ENCODE results near the gene KRT3. TPM values are rescaled to one million over a fixed set of nuclear protein-coding genes. Genes with fewer than 3 reads are reported as not detected.

Gene KRT3
- total and polyA plus RNA-seq, 10 of the 15 experiments (the other 5 are each of a cell fraction or from before 2014, with no cell fraction given) = not detected

GRCh38 chr12:52788192-52788875 lies 7.6 kb downstream of the KRT3 start (continued):
- TF ChIP-seq CBX5 (IDR thresholded peaks at IDR 0.05; ENCODE audit: low read depth) = no peak
- no peak for TF ChIP-seq GATAD2B (conservative IDR thresholded peaks at IDR 0.05; ENCODE audit: low read depth)
- no peak for TF ChIP-seq STAT1 (conservative IDR thresholded peaks at IDR 0.05)
- no peak for TF ChIP-seq NFYB (IDR thresholded peaks at IDR 0.05; ENCODE audit: insufficient read depth, low read depth, low read length)
- TF ChIP-seq IKZF2 (IDR thresholded peaks at IDR 0.05) = no peak
- TF ChIP-seq NKRF (conservative IDR thresholded peaks at IDR 0.05) = no peak

GRCh38 chr12:52787324-52788191 lies 8.4 kb downstream of the KRT3 start:
- H4K20me1 ChIP-seq (ENCODE audit: control insufficient read depth, insufficient read depth) = no peaks in the 10 kb centered on the region
- no peaks in the 10 kb centered on the region for H3K36me3 ChIP-seq (ENCODE audit: control insufficient read depth in 2 of 2, insufficient read depth in 2 of 2, low read length in 1 of 2)
- no peaks in the 10 kb centered on the region for H3K4me1 ChIP-seq (ENCODE audit: control insufficient read depth, insufficient read depth, low read length)
- no peaks in the 10 kb centered on the region for H3K9me3 ChIP-seq (replicated peaks; ENCODE audit: control insufficient read depth, insufficient read depth, low read length)
- H3K9ac ChIP-seq (ENCODE audit: control insufficient read depth, insufficient read depth, low read length) = no peak overlapping the region
- POLR2A ChIA-PET = no interaction called here
- SMC1A ChIA-PET (ENCODE audit: uncharacterized antibody, unreplicated experiment) = no interaction called here
- CTCF ChIA-PET = no interaction called here
- H3K79me2 ChIP-seq (ENCODE audit: control insufficient read depth, insufficient read depth, low read length) = no peaks in the 10 kb centered on the region
- TF ChIP-seq SREBF2 (IDR thresholded peaks at IDR 0.05; ENCODE audit: low read length) (no peak), IKZF1 (conservative IDR thresholded peaks at IDR 0.05) (no peak), ZNF384 (IDR thresholded peaks at IDR 0.05; ENCODE audit: borderline replicate concordance, low read depth, low read length) (no peak), FOS (IDR thresholded peaks at IDR 0.05; ENCODE audit: borderline replicate concordance, extremely low read depth, insufficient read length) (no peak)
- in situ Hi-C loops (cut with MboI) = no loop called here
- no peak overlapping the region for H3K4me2 ChIP-seq (ENCODE audit: control insufficient read depth, insufficient read depth)
- H3K4me3 ChIP-seq = no peak overlapping the region
- peaks cover 0 to 9% of the 10 kb centered on the region in 2 experiments; a peak in 3 of 4 replicates for H3K27me3 ChIP-seq (replicated peaks in 1 of 2; ENCODE audit: control insufficient read depth in 2 of 2, insufficient read depth in 2 of 2, low read length in 1 of 2)
- DNase-seq (ENCODE audit: low read depth, low spot score) (no peak), ATAC-seq (no peak), FAIRE-seq (no peak)
- 0% methylated on average over 6 of the region's 6 CpGs for WGBS (ENCODE audit: insufficient coverage, insufficient replicate concordance, low lambda C conversion rate, missing lambda C conversion rate)
- intact Hi-C loops (cut with micrococcal nuclease; ENCODE audit: unreplicated experiment) = no loop called here
- no peak overlapping the region for H2AFZ ChIP-seq (ENCODE audit: control insufficient read depth, low read depth, low read length)
- H3K27ac ChIP-seq (ENCODE audit: control insufficient read depth, insufficient read depth) = no peak overlapping the region
- BruUV-seq (replicated peaks) = no TSS peak
- RAD21 ChIA-PET (ENCODE audit: unreplicated experiment) = interaction anchor here (0.9 kb wide), 1 partner anchor 92 kb away, joined by 3 read pairs; no protein-coding TSS in a partner anchor

All from GM12878 (cell line).